CD4-positive, alpha-beta T cell treated with Interleukin-17A for 1 hour (primary cell): ENCODE results near the gene FSIP2.

Source experiments
- DNase-seq: peaks from one replicate; pipeline ENCODE4 v3.0.0-alpha.2; 2020

FSIP2 gene, protein sequence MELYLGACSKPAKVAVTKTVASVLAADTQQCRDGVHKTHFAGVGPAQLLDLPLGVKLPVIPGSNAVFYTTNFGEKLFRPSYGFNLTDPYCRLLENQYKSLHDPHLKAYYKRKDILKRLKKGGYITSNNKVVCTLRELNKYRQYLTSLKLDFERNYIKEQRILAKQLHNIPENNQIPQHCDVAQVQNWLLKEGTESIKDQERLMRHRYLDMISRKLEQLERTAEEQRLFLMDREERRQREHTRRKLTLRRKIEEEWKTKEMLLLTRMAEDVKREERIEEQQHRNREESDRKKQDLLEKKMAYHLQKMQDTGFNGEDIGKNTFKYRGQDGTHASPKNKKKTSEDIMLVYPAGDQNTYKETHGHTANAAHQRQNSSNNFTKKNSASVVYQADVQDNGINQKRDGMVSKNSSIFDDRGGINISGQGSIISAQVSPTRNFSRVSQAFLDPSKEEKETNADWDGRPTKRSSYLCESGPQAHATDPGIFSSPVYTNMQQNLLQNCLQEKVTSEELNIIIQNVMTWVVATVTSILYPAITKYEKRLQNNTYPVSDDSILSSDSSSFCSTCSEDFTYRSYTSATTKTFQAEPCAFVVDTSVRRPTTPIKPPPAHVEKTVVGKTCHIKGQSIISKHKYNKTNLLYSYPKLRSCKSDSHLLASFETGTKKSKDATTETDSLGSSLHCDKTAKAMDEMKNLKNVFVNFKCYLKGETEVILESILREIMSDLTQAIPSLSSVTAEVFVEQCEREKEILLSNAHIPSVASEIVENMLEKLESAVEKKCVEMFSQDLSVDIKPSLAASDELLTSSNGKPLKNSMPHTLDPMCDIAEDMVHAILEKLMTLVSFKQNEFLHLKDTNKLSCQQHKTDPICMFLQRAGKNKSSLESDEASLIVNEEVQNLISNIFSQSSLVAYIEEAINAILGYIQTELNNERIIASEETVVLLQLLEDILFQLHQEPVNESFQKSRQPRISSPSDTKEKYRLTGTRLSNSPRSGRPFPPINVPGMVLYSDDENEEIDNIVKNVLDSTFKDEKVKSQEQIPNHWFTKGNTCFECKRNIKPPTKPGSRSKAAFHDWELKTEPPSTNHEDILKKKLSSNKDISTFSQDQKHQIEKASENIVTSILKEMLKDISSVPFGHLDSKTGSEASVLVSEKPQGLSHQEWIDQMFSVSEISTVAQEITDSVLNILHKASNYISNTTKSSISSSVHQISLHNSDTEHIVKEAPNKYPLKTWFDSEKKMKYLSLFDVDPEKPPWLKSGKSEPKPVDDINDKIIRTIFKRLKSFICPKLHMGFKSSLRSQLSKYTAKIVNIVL (N-terminal part only)

DNA sequence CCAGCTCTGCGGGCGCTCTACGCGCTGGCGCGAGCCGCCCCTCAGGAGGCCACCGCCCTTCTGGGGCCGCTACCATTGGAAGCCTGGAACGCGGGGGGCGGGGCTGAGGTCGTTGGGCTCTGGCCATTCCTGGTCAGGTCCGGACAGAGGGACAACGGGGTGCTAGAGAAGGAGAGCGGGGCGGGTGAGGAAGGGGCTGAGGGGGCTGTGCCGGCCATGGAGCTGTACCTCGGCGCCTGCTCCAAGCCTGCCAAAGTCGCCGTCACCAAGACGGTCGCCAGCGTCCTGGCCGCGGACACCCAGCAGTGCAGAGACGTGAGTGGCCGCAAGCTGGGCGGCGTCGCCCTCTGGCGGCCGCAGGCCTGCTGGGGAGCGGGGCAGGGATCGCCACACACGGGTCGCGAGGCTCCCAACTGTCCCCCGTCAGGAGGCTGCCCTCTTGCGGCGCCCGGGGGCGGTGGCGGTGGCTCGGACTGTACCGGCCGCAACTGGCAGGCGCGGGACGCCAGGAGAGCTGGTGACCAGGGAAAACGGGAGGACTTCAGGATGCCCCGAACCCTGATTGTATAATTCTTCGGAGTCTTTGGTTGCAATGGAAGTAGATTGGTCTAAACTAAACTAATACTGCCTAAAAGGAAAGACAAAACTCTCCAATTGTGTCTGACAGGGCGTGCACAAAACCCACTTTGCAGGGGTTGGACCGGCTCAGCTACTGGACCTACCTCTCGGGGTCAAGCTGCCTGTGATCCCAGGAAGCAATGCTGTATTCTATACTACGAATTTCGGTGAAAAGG lies at the start of gene FSIP2:
TSS of gene FSIP2 (plus strand) at position 126 of the 794 bp plus-strand sequence. CDS start at position 217, 91 bp downstream.
- no peak for DNase-seq

DNA sequence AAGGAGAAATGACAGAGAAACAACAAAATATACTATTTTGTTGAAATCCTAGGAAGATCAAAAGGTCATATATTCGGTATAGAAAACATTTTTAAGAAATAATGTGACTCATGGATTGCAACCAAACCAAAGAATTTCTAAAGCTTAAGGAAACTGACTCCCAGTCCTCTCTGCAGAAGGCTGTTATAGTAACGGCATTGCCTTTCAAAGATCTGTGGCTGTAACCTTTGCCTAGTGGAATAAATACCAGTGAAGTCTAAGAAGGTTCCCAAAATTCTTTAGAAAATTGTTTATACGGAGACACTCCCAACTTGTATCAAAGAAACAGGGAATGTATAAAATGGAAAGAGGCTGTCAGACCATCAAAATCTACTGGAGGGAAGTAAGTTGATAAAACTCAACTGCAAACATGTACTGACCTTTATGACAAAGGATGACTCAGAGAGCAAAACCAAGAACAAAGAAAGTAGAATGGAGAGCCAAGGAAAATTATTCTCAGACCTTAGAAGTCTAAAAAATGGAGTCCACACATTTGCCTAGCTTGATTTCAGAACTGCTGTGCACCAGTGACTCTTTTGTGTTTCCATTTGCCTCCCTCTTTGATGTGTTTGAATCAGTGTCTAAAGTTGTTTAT lies 48.6 kb upstream of the FSIP2 start:
- no peak for DNase-seq

DNA sequence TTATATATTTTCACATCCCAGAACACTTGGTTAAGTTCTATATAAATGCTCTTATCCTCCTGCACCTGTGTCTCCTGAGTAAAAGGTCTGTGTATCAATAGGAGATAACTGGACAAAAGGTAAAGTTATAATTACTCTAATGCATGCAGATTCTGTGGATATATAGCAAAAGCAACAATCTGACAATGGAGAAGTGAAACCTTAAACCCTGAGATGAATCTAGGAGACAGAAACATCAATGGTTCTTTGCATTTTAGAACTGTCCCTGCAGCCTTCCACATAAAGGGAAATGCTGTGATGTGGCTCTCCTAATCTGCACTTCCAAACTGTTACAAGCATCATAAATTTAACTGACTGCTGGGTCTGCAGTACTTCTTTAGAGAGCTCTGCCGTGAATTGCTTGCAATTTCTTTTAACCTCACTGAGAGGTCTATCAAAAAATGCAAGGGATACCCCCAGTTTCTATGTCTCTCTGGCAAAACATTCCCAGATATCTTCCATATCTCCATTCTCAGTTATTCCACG lies 42.8 kb upstream of the FSIP2 start:
- no peak for DNase-seq

DNA sequence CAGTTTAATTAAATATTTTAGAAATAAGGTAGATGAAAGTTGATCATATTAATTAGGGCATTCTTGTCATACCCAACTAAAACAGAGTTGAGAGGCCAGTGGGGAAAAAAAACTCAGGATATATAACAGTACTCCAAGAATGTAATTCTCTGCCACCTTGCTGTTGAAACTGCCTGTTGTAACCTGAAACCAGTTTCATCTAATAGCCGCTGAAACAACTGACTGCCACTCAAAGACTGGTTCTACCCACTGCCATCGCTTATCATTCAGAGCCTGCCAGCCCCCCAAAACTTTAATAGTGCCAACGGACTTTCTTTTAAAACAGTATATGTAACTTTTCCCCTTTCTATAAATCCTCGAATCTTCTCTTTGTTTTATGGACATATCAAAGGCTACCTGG lies 37.7 kb upstream of the FSIP2 start:
- DNase-seq = no peak

DNA sequence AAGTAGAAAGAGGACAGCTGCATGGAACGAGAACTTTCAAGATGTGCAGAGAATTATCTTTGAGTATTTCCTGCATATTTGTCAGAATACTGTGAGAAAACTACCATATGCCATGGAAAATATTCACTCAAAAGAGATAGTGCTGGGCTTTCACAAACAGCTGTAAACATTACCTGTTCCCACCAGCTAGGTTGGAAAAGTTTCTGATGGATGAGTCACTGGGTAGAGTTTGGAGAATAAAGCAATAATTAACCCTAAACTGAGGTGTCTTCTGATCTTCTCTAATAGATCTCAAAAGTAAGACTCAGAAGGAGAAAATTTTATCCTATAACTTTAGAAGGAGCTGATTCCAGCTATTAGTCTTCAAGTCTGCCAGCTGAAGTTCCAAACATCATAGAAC lies 3.9 kb upstream of the FSIP2 start:
- no peak for DNase-seq

DNA sequence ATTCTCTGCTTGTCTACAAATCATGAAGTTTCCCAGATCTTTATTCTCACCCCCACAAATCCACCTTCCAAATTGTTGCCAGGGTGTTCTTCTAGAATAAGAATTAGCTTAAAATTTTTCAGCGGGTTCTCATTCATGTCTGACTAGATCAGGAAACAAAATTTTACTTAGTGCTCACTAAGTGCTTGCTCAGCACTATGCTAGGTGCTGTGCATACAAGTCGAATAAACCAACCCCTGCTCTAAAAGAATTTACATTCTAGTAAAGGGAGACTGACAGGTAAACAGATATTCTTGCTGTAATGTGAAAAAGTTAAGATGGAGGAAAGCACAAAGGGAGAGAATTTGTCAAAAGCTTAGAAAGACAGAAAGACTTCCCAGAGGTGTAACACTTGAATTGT lies 2.4 kb upstream of the FSIP2 start:
- DNase-seq = no peak

DNA sequence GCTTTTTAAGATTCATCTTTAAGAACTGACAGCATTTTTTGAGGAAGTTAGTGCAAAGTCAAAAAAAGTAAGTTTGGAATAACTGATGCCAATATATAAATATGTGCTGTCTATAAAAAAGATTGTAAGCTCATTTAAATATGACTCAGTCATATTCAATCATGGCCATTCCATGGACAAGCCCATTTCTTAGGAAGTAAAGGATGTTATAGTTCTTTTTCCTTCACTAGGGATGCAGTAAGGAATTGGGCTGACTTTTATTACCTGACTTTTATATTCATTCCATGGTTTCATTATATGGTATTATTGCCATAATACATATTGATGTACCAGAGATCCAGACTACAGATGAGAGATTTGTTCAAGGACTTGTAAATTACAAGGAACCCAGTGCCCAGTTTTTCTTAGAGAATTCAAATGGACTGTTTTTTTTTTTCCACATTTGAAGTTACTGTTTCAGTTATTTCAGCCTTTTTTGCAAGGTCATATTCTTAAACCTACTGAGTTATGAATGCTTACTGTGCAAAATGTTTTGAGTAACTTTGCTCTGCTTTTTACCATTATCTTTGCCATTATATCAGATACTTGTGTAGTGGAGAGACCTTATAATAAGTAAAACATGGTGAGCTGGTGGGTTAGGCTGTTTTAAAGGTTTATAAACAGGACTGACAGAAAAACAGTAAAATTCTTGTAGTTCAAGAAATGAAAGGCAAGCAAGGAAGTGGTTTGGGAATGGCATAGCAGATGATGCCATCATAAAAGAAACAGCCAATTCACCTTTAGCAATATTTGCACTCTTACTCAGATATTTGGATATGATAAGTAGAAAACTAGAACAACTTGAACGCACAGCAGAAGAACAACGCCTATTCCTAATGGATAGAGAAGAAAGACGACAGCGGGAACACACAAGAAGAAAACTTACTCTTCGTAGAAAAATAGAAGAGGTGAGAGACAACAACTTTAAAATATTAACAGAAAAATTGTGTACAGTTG lies 7.6 kb downstream of the FSIP2 start:
- no peak for DNase-seq

DNA sequence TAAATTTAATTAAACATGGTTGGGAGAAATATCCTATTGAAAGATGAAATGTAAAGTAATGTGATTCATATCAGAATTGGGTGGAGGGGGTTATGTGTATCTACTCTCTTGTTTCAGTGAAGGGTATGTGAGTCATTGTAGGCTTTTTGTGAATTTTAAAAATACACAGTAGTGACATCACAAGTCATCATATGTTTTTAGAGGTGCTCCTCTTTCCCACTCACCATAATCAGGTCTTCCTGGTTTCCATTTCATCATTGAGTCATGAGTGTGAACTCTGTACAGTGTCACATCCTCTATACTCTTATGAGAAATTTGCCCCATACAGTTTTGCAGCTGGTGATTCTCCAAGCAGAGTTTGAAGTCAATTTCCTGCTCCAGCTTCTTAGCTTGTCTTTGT lies 18.8 kb downstream of the FSIP2 start:
- DNase-seq = no peak

DNA sequence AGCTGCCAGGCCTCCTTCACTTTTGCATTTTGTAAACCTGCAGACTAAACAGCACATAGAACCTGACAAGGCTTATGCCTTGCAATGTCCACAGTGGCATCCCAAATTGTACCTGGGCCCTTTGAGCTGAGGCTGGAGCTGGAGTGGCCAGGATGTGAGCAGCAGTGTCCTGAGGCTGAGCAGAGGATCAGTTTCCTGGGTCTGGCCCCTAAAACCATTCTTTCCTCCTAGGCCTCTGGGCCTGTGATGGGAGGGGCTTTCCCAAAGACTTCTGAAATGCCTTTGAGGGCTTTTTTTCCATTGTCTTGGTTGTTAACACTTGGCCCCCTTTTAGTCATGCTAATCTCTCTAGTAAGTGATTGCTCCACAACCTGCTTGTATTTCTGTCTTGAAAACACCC lies 32.8 kb downstream of the FSIP2 start:
- DNase-seq = no peak

DNA sequence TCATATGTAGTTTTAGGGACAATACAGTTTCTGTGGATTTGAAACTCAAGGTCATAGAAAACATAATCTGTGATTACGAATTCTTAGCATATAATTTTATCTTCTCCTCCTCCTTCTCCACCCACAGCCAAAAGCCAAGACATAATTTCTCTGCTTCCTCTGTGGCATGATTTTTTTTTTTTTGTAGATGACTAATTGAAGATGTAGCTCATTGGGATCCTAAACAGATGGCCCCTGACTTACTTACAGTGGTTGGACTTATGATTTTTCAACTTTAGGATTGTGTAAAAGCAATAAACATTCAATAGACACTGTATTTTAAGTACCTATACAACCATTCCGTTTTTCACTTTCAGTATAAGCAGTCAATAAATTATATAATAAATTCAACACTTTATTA lies 42.3 kb downstream of the FSIP2 start:
- DNase-seq = no peak

DNA sequence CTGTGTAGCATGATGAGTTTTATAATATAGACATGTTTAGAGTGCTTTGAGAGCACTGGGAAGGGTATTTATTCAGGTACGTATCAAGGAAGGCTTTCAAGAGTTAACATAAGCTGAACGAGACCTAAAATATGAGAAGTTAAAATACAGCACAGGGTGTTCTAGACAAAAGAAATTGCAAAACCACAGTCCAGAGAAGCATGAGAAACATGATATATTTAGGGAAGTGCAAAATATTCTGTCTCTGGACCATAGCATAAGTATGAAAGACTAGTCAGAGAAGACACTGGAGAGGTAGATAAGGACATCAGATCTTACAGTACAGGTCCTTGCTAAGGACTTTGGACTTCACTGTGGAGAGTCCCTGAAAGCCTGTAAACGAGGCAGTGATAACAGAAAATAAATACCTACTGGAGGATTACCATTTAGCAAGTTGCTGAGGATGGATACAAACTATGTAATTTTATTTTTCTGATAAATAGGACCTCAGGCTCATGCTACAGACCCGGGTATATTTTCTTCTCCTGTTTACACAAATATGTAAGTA lies 43.7 kb downstream of the FSIP2 start:
- no peak for DNase-seq

DNA sequence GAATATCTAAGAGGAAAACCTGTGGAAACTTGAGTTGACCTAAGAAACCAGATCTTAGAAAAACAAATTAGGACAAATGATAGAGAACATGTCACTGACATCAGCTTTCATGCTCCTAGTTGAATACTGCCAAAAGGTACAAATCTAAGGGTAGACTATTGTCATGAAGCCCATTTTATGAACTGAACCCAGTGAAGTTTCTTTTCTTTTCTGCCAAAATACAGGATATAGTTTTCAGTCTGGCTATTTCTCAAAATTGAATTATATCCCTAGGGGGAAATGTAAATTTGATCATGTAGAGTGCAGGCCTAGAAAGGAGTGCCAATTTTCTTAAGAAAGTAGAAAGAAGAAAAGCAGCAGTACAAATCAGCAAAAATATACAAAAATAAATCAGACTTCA lies 46.6 kb downstream of the FSIP2 start:
- no peak for DNase-seq

DNA sequence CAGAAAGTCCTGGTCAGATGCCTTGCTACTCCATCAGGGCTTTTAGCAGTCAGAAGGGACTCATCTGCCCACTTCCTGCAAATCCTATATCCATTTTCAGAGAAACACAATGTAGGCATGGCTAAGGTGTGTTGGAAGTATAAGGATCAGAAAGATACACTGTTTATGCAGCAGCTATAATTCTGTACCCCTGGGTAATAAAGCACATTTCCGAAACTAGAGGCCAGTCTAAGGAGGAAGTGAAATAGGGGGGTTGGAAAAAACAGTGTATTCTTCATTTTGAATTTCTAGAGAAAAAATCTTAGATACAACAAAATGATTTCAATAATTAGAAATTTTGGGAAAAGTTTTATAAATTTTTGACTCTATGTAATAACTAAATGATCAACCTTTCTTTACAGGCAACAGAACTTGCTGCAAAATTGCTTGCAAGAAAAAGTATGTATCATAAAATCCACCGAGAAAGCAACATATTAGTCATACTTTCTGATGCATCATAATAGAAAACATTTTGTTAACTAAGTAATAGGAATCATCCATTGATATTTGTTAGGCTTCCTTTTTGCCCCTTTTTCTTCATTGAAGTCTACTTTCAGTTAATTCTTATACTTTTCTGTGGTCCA lies 47.4 kb downstream of the FSIP2 start:
- DNase-seq = no peak

DNA sequence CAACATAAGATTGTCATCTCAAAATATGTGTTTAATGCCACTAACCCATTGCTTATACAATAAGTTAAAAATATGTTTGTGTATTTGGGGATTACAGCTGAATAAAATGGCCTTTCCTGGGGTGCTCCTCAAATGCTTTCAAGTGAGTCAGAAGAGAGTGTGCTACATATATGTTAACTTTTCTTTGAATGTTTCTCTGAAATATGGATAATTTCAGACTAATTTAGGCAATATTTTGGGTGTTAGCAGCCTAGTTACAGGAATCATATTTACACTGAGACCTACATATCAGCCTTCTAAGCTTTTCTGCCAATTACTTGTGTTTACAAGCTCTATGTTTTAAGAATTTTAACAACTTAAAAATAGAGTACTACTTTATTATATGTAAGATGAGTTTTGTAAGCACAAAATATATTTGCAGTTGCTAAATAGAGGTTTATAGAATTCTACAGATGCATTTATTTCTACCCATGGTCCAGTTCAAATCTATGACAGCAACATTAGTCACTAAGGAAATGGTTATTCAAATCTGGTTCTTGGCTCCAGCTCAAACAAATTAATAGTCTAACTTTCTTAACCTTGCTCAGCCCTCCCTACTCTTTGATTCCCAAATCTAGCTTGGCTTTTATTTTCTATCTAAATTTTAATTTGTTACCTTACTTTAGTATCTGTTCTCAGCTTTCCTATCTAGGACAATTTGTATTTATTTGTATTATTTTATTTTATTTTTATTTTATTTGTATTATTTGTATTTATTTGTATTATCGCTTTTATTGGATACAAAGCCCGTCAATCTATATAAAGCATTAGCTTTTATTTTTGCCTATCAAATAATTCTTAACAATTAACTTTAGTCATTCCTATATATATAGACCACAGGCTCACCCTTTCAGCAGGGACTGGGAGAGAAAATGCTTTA lies 48.9 kb downstream of the FSIP2 start:
- DNase-seq = no peak

DNA sequence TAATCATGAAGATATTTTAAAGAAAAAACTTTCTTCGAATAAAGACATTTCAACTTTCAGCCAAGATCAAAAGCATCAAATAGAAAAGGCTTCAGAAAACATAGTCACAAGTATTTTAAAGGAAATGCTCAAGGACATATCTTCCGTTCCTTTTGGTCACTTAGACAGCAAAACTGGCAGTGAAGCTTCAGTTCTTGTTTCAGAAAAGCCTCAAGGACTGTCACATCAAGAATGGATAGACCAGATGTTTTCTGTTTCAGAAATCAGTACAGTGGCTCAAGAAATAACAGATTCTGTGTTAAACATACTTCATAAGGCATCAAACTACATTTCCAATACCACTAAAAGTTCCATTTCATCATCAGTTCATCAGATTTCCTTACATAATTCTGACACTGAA lies 51.8 kb downstream of the FSIP2 start:
- DNase-seq = no peak

DNA sequence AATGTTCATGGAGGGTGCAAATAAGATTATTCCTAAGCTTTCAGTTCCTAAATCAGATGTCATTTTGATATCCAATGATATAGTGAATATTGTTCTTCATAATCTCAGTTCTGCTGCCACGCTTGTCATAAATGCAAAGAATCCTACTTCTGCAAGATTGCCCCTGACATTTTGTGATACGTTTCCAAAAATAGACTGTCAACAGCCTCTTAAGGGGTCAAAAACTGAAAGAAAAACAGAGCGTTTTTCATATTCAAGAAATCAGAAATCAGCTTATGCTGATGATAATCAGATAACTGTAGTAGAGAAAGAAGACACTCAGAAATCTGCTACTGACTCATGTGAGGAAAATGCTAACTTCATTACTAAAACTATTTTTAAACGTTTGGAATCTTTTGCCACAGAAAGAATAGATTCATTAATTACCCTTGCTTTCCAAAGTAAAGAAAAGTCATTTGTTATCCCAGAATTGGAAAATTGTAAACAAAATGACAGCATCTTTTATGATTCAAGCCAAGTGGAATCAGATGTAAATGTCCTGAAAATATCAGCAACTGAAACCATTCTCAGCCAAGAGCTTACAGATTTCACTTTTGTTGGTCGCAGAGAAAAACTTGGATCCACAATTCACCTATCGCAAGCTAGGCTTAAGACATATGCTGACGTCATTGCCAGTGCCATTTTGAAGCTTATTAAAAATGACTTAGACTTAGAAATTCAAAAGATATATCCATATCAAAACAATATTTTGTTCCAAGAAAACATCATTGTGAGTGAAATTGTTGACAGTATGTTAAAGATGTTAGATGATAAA lies 55.1 kb downstream of the FSIP2 start:
- DNase-seq = no peak

DNA sequence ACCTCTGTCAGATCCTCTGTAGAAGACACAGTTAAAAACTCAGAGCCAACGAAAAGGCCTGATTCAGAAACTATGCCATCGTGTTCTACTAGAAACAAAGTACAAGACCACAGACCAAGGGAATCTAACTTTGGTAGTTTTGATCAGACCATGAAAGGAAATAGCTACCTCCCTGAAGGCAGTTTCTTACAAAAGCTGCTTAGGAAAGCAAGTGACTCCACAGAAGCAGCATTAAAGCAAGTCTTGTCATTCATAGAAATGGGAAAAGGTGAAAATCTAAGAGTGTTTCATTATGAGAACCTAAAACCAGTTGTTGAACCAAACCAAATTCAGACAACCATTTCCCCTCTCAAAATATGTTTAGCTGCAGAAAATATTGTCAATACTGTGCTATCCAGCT lies 58.2 kb downstream of the FSIP2 start:
- no peak for DNase-seq
